Stimulated activated CD8-positive, alpha-beta memory T cell treated with anti-CD3 and anti-CD28 coated beads, Interleukin-12 subunit alpha, Interleukin-12 subunit beta, amount 100 ng/mL, for 24 hours (primary cell): Measurements from ENCODE around the gene DCAF7.

Source experiments
- DNase-seq: peaks from one replicate; pipeline ENCODE4 v3.0.0-alpha.2; 2020; ENCODE audit errors: extremely low read depth

The DCAF7 gene

DNA sequence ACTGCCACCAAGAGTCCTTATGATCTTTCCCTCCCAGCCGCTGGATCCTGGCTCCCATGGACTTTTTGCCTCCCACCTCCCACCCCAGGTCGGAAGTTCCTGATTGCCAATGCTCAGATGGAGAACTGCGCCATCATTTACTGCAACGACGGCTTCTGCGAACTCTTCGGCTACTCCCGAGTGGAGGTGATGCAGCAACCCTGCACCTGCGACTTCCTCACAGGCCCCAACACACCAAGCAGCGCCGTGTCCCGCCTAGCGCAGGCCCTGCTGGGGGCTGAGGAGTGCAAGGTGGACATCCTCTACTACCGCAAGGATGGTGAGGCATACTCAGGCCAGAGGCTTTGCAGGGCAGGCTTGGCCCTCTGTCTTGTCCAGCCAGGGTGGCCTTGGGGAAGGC is 26.2 kb upstream of the DCAF7 start:
- no peak for DNase-seq

DNA sequence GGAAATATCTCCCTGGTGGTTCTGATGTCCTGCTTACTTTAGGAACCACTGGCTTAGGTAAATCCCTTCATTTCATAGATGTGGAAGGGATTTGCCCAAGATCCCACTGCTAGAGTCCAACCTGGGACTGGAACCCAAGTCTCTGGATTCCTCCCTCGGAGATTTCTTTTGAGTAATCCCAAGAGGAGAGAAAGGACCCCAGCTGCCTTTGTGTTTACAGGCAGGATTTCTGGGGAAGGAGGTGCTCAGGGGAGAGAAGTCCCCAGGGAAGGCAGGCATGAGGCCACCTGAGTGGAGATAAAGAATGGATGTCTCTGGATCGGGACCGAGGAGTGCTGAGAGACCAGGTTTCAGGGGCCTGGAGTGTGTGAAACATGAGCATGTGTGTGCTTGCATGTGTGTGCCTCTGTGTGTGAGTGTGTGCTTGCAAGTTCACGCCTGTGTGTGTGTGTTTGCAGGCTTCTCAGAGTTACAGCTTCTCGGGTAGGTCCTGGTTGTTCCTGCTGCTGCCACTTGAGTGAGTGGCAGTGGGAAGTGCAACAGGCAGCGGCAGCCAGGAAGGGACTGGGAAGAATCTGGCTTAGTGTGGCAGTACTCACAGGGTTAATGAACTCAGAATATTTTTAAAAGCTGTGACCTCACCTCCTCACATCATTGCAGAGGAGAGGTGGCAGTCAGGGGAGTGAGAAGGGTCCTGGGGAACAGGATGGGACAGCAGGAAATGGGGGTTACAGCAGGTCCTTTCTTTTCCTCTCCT is 24.9 kb upstream of the DCAF7 start:
- DNase-seq: no peak

DNA sequence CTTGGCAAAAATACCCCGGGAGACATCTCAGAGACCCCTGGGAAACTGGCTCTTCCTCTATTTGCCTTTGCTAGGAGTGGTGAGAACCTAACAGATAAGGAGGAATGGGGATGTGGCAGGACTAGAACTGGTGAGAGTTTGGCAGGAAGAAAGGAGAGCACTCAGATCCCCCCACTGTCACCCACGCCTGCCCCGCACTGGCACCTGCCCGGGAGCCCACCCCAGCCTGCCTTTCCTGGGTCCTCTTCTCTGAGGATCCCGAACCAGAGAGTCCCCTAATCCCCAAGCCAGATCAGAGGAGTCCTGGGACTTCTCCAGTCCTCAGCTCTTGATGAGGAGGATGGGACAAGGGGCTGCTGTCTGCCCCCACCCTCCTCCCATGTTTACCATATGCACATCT is 23.4 kb upstream of the DCAF7 start:
- DNase-seq: no peak

DNA sequence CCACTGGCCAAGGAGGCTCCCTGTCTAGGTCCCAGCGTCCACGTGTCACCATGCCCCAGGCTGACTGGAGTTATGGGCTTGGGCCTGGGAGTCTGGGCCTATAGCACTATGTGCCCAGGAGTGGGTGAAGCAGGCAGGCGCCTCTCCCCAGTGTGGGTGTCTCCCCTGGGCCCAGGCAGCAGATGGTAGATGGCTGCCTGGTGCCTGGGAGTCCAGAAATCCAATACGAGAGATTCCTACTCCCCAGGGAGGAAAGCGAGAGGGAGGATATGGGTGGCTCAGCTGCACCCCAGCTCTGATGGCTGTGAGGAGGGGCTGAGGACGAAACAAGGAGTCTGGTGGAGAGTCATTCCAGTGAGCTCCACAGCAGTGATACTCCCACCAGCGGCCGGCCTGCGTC is 22.1 kb upstream of the DCAF7 start:
- DNase-seq: no peak

DNA sequence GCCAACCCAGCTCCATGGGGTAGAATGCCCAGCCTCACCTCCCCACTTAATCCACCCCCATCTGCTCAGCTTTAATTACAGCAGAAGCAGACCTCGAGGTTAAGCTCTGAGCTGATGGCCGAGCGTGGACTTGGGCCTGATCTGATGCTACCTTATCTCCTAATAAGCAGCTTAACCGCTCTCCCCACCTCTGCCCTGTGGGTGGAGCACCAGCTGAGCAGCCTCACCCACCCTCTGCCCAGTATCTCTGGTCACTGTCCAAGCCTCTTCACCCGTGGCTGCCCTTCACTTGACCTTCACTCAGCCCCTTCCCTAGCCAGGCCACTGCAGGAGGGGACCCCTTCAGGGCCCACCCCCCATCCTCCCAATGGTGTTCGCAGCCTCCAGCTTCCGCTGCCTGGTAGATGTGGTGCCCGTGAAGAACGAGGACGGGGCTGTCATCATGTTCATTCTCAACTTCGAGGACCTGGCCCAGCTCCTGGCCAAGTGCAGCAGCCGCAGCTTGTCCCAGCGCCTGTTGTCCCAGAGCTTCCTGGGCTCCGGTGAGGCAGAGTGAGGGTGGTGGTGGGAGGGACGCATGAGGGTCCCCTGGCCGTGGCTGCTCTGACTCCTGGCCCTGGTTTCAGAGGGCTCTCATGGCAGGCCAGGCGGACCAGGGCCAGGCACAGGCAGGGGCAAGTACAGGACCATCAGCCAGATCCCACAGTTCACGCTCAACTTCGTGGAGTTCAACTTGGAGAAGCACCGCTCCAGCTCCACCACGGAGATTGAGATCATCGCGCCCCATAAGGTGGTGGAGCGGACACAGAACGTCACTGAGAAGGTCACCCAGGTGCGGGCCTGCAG is 20.3 kb upstream of the DCAF7 start:
- DNase-seq: no peak

DNA sequence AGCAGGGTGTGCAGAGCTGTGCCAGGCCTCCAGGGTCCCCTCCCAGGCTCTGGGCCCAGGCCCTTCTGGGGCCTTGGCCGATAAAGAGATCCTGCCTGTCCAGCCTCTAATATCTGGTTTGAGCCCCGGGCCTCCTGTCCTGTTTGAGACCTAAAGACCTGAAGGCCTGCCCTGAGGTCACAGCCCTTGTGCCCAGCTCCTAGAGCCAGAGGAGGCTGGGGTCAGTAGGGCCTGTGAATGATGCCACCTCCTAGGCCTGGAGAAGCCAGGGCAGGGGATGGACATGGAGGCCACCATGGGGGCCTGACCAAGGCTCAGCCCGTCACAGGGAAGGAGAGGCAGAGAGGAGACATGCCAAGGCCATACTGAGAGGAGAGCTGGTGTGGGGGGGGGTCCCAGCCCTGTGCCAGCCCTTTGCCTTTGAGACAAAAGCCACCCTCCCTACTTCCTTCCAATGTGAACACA is 19.7 kb upstream of the DCAF7 start:
- DNase-seq: no peak

DNA sequence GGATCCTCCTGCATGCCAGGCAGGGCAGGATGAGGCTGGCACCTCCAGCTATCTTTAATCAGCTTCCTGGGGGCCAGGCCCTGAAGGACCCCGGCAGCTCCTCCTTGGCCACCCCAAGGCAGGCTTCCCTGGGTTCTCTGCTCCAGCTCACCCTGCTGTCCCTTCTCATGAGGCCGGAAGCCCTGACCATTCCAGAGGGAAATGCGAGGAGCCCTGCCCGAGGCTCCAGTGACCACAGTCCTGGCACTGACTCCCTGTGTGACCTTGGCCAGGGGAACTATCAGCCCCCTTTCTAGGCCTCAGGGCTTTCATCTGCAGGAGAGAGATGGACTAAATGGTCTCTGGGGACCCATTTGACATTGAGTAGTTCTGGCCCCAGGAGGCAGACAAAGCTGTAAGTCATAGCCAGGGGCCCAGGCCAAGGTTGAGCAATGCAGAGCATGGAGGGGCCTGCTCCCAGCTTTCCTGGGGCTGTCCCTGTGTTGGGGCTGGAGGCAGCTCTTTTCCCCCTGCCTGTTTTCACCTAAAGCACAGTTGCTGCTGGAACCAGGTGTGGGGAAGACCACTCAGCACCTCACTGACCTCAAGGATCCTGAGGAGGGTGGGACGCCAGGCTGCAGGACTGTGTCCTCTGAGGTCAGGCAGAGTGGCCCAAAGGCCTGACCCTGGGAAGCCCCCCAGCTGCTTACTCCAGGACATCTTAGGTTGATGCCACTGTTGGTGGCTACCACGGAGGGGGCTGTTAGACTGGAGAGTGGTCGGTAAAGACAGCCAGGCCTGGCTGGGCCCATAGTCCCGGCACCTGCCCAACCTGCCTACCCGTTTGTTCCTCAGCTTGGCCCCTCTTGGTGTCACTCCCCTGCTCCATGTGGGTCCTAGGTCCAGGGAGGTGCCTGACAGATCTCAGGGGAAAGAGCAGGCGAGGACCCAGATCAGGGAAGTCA is 19.0 kb upstream of the DCAF7 start:
- no peak for DNase-seq

DNA sequence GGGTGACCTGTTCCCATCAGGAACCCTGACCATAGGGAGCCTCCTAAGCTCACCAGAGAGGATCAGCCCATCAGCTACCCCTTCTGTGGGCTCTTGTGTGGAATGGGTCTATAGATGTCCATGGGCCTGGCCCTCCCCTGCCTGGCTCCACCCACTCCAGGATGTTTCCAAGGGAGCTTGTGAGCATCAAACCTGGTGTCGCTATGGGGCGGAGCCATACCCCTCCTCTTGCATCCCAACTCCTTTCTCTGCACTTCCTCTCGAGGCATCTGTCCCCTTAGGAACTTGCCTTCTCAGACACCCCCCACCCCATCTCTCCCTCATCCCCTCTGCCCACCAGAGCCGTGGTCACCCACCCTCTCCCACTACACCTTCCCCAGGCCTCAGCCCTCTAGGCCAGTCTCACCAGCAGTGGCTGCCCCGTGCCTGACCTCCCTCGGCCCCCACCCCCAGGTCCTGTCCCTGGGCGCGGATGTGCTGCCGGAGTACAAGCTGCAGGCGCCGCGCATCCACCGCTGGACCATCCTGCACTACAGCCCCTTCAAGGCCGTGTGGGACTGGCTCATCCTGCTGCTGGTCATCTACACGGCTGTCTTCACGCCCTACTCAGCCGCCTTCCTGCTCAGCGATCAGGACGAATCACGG is 16.7 kb upstream of the DCAF7 start:
- no peak for DNase-seq

DNA sequence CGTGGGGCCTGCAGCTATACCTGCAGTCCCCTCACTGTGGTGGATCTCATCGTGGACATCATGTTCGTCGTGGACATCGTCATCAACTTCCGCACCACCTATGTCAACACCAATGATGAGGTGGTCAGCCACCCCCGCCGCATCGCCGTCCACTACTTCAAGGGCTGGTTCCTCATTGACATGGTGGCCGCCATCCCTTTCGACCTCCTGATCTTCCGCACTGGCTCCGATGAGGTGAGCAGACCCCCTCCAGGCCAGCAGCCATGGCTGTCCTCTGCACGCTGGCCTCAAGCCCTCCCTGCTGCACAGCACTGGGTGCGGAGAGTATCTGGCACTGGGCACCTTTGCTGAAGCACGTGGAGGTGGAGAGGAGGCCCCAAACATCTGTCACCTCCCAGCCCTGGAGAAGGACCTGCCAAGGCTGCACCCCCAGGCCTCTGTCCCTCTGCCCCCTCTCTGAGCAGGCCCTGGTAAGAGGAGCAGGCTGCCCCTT is 16.2 kb upstream of the DCAF7 start:
- no peak for DNase-seq

DNA sequence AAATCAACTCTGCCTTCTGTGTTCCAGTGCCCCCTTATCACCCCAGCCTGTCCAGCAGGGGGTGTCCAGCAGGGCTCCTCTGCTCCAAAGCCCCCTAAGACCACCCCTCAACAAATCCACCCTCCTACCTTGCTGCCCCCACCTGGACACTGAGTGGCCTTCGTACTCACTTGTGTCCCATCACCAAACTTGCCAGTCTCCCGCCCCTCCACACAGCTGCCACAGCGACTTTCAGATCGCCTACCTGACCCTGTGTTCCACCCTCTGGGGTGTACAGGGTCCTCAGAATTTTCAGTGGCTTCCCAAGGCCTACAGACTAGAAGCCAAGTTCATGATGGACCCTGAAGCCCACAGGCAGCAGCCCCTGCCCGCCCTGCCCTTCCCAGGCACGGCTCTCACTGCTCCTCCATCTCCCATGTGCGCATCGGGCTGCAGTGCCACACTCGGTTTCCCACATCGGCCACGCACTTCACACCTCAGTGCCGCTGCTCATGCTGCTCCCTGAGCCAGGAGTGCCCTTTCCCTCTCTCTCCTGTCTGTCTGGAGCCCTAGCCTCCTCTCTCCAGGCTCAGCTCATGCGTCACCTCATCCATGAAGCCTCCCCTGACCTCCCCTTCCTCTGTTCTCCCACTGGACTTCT is 15.3 kb upstream of the DCAF7 start:
- DNase-seq: no peak

DNA sequence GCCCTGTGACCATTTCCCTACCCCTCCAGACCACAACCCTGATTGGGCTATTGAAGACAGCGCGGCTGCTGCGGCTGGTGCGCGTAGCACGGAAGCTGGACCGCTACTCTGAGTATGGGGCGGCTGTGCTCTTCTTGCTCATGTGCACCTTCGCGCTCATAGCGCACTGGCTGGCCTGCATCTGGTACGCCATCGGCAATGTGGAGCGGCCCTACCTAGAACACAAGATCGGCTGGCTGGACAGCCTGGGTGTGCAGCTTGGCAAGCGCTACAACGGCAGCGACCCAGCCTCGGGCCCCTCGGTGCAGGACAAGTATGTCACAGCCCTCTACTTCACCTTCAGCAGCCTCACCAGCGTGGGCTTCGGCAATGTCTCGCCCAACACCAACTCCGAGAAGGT is 14.6 kb upstream of the DCAF7 start:
- DNase-seq: no peak

DNA sequence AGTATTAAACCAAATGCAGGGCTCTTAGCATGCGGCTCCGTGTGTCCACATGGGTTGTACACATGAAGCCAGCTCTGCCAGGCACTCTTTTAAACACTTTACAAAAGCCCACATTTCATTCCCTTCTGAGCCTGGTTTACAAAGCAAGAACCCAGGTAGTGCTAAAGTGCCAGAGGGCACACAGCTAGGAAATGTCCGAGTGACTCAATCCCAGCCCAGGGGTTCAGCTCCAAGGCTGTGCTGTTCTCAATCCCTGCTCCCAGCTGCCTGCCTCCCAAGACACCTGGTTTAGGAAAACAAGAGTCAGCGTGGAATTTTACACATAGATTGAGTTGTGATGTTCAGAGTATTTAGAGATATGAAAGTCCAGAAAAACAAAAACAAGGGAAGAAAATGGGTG is 13.3 kb upstream of the DCAF7 start:
- no peak for DNase-seq

DNA sequence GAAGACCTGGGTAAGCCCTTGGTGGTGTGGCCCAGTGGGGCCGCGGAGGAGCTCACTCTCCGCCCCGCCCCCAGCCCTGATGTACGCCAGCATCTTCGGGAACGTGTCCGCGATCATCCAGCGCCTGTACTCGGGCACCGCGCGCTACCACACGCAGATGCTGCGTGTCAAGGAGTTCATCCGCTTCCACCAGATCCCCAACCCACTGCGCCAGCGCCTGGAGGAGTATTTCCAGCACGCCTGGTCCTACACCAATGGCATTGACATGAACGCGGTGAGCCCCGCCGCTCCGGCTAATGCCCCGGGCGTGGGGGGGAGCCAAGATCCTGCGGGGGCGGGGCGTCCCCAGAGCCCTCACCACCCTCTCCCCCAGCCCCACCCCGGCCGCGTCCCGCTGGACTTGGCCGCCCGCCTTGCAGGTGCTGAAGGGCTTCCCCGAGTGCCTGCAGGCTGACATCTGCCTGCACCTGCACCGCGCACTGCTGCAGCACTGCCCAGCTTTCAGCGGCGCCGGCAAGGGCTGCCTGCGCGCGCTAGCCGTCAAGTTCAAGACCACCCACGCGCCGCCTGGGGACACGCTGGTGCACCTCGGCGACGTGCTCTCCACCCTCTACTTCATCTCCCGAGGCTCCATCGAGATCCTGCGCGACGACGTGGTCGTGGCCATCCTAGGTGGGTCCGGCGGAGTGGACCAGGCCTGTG is 12.1 kb upstream of the DCAF7 start:
- DNase-seq: no peak

DNA sequence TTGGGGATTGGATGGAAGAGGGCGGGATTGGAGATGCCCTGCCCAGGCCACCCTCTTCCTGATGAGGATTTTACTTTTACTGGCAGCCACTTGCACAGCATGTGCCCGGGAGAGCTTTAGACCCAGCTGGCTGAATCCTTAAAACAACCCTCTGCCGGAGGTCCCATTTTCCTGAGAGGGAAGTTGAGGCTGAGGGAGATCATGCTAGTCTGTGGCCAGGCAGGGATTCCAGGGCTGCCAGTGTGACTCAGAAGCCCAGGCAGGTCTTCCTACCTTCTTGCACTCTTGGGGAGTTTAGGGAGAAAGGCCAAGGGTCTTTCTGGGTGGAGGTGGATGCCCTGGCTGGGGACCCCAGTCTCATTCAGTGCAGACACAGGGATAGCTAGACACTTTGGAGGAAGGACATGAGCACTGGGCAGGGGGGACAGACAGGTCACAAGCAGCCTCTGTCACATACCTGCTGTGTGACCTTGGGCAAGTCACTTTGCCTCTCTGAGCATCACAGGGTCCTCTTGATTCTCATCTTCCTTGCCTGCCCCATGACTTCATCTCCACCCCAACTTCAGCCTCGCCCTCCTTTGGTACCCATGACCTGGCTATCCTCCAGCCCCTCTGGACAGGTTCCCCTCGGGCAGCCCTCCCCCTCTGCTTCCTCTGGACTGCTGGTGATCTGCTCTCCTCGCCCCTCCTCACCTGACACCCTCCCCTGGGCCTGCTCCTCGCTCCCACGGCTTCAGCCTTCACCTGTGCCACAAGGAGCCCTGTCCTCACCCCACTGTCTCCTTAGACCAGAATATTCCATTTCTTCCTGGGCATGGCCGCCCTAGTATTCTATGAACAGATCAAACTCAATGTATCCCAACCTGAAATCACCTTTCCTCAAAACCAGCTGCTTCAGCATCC is 11.3 kb upstream of the DCAF7 start:
- DNase-seq: no peak

DNA sequence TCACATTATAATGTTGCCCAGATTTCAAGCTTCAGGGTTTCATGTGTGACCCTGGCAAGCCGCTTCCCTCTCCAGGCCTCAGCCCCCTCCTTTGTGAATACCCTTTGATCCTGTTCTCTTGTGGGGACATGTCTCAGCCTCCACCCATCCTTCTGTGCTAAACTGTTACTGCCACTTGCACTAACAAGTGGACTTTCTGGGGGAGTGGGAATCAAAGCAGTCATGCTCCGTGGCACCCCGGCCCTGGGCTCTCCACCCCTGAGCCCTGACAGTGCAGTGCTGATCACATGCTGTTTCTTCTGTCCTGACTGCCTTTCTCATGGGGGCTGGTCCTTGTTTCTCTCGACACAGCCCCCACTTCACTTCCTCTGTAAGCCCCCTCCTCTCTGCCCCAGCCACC is 9.7 kb upstream of the DCAF7 start:
- DNase-seq: no peak

DNA sequence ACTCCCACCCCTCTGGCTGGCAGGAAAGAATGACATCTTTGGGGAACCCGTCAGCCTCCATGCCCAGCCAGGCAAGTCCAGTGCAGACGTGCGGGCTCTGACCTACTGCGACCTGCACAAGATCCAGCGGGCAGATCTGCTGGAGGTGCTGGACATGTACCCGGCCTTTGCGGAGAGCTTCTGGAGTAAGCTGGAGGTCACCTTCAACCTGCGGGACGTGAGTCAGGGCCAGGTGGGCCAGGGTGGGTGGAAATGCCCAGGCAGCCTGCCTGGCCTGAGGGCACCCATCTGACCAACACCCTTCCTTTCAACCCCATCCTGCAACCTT is 8.1 kb upstream of the DCAF7 start:
- no peak for DNase-seq

DNA sequence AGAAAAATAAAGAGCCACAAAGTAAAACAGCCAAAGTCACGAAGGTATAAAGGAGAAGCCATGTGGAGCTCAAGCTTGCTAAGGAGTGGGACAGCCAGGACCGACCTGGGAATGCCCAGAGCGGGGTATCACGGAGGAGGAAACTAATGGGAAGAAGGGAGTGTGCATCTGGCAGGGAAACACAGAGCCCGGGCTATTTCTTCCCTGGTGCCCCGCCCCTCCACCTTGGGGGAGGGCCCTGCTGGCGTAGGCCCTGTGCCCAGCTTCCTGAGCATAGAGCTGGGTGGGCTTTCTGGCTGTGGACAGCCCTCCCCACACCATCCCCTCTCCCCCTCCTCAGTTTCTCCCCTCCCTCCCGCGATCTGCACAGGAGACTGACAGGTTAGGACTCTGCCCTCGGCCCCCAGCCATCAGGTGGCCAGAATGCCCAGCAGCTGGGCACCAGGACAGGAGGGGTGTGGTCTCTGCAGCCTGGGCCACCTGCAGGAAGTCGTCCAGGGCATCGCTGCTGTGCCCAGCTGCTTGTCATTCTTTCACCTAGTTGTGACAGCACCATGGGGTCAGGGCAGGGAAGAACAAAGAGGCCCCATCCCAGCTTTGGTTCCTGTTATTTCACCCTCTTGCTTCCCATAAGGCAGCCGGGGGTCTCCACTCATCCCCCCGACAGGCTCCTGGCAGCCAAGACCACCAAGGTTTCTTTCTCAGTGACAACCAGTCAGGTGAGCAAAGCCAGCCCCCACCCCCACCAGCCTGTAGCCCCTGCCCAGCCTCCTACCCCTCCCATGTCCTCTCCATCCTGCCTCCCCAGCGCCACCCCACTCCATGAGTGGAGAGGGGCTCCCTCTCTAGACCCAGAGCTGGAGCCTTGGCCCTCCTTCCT is 7.1 kb upstream of the DCAF7 start:
- no peak for DNase-seq

DNA sequence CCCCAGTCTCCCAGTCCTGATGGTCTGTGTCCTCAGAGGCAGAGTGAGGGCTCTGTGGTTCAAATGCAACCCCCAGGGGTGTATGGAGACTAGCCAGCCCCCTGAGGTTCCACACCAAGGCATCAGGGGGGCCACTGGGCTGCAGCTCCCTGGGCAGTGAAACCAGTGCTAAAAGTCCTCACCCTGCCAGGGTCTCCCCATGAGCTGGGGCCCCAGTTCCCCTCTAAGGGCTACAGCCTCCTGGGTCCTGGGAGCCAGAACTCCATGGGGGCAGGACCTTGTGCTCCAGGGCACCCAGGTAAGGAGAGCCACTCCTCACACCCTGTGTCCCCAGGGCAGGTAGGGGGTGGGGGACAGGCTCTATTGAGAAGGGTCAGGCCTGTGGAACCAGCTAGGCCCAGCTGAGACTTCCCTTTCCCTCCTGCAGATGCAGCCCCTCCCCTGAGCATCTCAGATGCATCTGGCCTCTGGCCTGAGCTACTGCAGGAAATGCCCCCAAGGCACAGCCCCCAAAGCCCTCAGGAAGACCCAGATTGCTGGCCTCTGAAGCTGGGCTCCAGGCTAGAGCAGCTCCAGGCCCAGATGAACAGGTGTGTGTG is 6.4 kb upstream of the DCAF7 start:
- no peak for DNase-seq
